ENCODE data around the gene TST. TPM values are rescaled to one million over a fixed set of nuclear protein-coding genes. Genes with fewer than 3 reads are reported as not detected.

Gene TST
- total RNA-seq, 1 donor from 2014 or later: 39.0 TPM

DNA sequence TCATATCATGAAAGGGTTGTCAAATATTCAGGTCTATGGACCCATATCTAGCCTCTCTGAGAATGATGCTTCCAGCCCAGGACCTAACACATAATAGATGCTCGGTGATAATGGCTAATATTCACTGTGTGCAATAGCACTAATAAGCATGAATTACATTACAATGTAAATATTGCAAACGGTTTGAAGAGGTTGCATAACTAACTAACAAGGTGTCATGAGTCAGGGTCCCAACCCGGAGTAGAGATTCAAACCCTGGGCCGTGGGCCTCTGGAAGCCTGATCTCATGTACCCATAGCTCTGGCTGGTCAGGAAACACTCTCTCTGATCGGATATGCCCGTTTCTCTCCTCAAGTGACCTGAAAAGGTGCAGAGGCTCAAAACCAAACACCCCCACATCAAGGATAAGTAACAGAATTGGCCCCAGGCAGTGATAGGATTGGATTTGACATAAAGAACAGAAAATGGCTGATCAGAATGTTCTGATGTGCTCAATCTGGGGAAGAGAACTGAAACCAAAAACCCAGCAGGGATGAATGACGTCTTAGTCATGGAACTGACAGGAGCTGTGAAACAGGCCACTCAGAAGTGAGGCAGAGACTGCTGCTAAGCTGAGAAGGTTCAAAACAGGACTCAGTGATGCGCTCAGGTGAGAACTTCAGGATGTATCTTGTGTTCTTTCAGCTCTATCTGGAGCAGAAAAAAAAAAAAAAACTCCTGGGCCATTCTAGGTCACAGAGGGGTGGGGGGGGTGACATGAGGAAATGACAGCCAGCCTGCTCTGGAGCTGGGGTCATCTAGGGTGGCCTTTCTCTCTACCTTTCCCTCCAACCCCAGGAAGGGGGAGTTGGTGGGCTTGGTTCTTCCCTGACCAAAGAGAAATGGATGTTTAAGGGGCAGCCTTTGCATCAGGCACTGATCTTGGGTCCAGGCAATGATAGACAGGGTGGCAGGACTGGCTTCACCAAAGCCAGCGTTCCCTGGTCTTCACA lies 25.7 kb upstream of the TST start:
- H3K27me3 Mint-ChIP-seq (ENCODE audit: unreplicated experiment): peaks cover 3% of the 10 kb centered on the region
- H3K36me3 Mint-ChIP-seq (ENCODE audit: low read depth, unreplicated experiment): no peaks in the 10 kb centered on the region
- TF ChIP-seq, protein P1, sequence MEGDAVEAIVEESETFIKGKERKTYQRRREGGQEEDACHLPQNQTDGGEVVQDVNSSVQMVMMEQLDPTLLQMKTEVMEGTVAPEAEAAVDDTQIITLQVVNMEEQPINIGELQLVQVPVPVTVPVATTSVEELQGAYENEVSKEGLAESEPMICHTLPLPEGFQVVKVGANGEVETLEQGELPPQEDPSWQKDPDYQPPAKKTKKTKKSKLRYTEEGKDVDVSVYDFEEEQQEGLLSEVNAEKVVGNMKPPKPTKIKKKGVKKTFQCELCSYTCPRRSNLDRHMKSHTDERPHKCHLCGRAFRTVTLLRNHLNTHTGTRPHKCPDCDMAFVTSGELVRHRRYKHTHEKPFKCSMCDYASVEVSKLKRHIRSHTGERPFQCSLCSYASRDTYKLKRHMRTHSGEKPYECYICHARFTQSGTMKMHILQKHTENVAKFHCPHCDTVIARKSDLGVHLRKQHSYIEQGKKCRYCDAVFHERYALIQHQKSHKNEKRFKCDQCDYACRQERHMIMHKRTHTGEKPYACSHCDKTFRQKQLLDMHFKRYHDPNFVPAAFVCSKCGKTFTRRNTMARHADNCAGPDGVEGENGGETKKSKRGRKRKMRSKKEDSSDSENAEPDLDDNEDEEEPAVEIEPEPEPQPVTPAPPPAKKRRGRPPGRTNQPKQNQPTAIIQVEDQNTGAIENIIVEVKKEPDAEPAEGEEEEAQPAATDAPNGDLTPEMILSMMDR (IDR thresholded peaks at IDR 0.05; ENCODE audit: unreplicated experiment): no peak
- no peak for DNase-seq (ENCODE audit: low spot score)
- H3K27ac Mint-ChIP-seq (ENCODE audit: unreplicated experiment): no peak overlapping the region
- H3K9me3 Mint-ChIP-seq (ENCODE audit: unreplicated experiment): no peaks in the 10 kb centered on the region
- H3K4me3 Mint-ChIP-seq (ENCODE audit: unreplicated experiment): peak overlapping the region; percentile 52
- peaks cover 31% of the 10 kb centered on the region for H3K4me1 Mint-ChIP-seq (ENCODE audit: unreplicated experiment)

DNA sequence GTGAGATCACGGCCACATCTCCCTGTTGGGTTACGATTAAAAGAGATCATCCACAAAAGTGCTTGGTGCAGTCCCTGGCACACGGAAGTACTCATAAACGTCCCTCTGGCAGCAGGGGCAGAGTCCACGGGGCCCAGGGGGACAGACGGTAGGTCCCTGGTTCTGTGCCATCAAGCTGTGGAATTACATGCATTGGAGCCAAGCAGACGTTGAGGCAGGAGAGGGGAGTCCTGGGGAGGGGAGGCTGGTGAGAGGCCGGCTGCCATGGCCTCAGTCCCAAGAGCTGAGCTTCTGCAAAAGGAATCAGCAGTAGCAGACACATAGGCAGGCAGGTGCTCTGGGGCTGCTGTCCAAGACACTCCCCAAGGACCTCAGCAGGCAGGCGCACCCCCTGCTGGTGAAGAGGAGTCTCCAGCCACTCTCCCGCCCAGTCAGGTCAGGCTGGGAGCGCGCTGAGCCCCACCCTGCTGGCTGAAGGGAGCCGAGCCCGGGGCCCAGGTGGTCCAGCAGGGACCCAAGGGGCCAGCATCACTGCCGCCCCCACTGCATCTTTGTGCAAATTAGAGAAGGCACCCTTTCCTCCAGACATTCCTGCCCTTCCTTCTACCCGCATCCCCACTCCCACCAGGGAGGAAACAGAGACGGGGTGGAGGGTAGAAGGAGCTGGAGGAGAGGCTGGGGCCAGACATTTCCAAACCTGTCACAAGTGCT lies 24.7 kb upstream of the TST start:
- DNase-seq (ENCODE audit: low spot score): peak; percentile 59
- Mint-ChIP-seq H3K36me3 (ENCODE audit: low read depth, unreplicated experiment) (no peaks in the 10 kb centered on the region), H3K4me1 (ENCODE audit: unreplicated experiment) (peaks cover 28% of the 10 kb centered on the region), H3K27me3 (ENCODE audit: unreplicated experiment) (peaks cover 3% of the 10 kb centered on the region), H3K27ac (ENCODE audit: unreplicated experiment) (no peak overlapping the region), H3K4me3 (ENCODE audit: unreplicated experiment) (no peak overlapping the region), H3K9me3 (ENCODE audit: unreplicated experiment) (no peaks in the 10 kb centered on the region)
- TF ChIP-seq, protein P1 (IDR thresholded peaks at IDR 0.05; ENCODE audit: unreplicated experiment): peak; percentile 33

DNA sequence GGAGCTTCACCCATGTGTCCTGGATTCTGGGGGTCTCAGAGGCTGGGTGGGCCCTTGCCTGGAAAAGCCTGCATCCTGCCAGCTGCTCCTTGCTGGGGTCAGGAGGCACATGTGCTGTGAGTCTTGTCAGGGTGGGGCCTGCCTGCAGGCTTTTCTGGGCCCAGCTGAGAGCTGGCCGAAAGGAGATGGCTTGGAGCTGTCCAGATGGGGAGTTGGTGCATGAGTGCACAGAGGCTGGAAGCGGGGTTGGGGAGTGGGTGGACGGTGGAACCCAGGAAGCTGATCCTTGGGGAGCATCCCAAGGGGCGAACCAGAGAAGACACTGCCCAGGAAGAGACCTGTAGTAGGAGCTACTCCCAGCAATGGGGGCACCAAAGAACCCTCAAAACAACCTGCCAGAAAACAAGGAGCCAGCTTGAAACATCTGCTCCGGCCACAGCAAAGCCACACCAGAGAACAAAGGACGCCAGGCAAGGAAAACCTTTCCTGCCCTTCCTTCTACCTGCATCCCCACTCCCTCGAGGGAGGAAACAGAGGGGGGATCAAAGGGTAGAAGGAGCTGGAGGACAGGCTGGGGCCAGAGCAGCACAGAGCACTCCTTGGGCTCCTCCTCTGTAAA lies 24.1 kb upstream of the TST start:
- Mint-ChIP-seq H3K4me1 (ENCODE audit: unreplicated experiment) (peaks cover 28% of the 10 kb centered on the region), H3K27ac (ENCODE audit: unreplicated experiment) (no peak overlapping the region), H3K36me3 (ENCODE audit: low read depth, unreplicated experiment) (no peaks in the 10 kb centered on the region), H3K4me3 (ENCODE audit: unreplicated experiment) (no peak overlapping the region), H3K27me3 (ENCODE audit: unreplicated experiment) (peaks cover 3% of the 10 kb centered on the region), H3K9me3 (ENCODE audit: unreplicated experiment) (no peaks in the 10 kb centered on the region)
- DNase-seq (ENCODE audit: low spot score): no peak
- TF ChIP-seq, protein P1 (IDR thresholded peaks at IDR 0.05; ENCODE audit: unreplicated experiment): no peak

DNA sequence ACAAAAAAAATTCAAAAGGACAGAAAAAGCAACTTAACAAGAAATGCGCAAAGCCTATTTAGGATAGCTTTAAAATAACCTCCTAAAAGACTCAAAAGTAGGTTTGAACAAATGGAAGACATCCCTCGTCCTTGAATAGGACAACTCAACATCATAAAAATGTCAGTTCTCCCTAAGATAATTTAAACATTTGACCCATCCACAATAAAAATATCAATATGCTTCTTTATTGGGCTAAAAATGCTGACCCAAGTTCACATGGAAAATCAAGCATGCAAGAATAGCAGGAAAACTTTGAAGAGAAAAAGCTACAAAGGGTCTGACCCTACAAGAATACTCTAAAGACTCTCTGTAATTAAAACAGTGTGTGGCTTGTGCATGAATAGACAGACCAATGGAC lies 20.2 kb upstream of the TST start:
- peaks cover 34% of the 10 kb centered on the region for H3K4me1 Mint-ChIP-seq (ENCODE audit: unreplicated experiment)
- no peak overlapping the region for H3K27ac Mint-ChIP-seq (ENCODE audit: unreplicated experiment)
- DNase-seq (ENCODE audit: low spot score): no peak
- H3K36me3 Mint-ChIP-seq (ENCODE audit: low read depth, unreplicated experiment): no peaks in the 10 kb centered on the region
- peaks cover 3% of the 10 kb centered on the region for H3K27me3 Mint-ChIP-seq (ENCODE audit: unreplicated experiment)
- TF ChIP-seq, protein P1 (IDR thresholded peaks at IDR 0.05; ENCODE audit: unreplicated experiment): no peak
- no peak overlapping the region for H3K4me3 Mint-ChIP-seq (ENCODE audit: unreplicated experiment)
- no peaks in the 10 kb centered on the region for H3K9me3 Mint-ChIP-seq (ENCODE audit: unreplicated experiment)
